D721Med (cell line): ENCODE data around the gene KCNJ9.

Experiments used
- DNase-seq: peaks from one replicate; pipeline ENCODE4 v3.0.0; 2011; ENCODE audit warnings: low spot score; ENCODE audit not compliant: insufficient read length
- FAIRE-seq: peaks from 2 replicates; lab custom pipeline; 2011; peaks lifted over from hg19 to GRCh38; lab: Jason Lieb, UNC
- TF ChIP-seq, protein P1 (sequence below): IDR thresholded peaks from 2 replicates; pipeline ENCODE4 v1.5.1; 2012; ENCODE audit warnings: mild to moderate bottlenecking, control low read depth; ENCODE audit not compliant: insufficient read depth; ENCODE audit errors: missing control alignments

Gene KCNJ9

DNA sequence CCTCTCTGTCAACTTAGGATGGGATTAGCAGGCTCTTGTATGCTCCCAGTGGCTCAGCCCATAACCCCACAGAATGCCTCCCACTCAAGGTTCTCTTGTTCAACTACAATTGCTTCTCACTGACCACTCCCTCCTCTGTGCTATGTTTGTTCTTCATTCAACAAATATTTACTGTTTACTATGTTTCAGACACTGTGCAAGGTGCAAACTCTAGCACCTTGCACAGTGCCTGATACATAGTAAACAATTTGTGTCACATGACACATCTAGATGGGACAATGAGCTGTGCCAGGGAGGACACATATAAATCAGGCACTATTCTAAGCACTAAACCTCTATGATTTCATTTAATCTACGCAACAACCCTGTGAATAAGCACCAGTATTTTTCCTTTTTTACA, 49.6 kb downstream of the KCNJ9 start:
- DNase-seq, result no peak
- TF ChIP-seq, protein P1, sequence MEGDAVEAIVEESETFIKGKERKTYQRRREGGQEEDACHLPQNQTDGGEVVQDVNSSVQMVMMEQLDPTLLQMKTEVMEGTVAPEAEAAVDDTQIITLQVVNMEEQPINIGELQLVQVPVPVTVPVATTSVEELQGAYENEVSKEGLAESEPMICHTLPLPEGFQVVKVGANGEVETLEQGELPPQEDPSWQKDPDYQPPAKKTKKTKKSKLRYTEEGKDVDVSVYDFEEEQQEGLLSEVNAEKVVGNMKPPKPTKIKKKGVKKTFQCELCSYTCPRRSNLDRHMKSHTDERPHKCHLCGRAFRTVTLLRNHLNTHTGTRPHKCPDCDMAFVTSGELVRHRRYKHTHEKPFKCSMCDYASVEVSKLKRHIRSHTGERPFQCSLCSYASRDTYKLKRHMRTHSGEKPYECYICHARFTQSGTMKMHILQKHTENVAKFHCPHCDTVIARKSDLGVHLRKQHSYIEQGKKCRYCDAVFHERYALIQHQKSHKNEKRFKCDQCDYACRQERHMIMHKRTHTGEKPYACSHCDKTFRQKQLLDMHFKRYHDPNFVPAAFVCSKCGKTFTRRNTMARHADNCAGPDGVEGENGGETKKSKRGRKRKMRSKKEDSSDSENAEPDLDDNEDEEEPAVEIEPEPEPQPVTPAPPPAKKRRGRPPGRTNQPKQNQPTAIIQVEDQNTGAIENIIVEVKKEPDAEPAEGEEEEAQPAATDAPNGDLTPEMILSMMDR, result no peak
- no peak for FAIRE-seq

DNA sequence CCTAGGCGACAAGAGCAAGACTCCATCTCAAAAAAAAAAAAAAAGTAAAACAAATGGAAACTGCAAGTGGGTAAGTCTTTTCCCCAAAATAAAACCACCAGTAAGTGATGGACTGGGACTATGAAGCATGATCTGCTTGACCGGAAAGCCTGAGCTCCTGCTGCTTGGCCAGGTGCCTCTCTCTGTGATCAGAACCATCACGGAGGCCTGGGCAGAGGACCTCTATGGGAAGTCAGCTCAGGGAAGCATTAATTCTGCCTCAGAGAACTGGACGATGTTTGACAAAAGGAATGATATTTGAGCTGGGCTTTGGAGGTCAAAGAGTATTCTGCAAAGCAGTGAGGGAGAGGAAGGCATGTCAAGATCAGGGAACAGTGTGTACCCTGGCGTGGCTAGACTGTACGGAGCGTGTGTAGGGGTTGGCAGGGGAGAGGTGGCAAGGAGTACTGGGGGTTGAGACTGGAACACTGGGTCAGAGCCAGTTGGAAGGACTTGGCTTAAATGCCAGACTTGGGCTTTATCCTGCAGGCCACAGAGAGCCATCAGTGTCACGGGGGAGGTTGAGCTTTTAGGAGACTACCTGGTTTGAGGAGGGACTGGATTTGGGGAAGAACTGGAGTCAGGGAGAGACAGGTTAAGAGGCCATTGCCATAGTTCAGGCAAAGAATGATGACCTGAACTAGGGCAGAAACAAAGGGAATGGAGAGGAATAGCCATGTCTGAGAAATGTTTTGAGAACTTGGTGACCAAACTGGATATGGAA, 50.6 kb downstream of the KCNJ9 start:
- TF ChIP-seq, protein P1, result no peak
- no peak for FAIRE-seq

DNA sequence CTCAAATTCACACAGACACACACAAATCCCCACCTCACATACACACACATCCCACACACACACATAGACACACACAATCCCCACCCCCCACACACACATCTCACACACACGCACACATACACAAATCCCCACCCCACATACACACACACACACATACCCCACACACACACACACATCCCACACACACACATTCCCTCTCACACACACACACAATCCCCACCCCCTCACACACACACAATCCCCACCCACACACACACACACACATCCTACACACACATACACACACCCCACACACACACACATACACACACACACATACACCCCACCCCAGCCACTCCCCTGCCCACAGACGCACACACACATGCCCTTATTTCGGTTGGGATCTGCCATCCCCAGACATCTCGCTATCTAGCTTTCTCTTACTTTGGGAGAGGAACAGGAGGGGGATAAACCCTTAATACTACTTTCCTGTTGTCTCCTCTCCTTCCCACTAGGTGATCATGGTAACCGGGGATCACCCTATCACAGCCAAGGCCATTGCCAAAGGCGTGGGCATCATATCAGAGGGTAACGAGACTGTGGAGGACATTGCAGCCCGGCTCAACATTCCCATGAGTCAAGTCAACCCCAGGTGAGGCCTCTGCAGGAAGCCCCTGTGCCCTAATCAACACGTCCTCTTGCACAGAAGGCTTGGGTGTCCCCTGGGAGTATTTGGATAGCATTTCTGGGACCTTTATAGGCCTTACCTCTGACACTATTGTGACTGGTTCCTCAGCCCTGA, 52.8 kb downstream of the KCNJ9 start:
- no peak for FAIRE-seq
- TF ChIP-seq, protein P1, result no peak
- DNase-seq, result no peak

More for the DNA sequence above, 50.6 kb downstream of the KCNJ9 start:
- DNase-seq, result no peak

DNA sequence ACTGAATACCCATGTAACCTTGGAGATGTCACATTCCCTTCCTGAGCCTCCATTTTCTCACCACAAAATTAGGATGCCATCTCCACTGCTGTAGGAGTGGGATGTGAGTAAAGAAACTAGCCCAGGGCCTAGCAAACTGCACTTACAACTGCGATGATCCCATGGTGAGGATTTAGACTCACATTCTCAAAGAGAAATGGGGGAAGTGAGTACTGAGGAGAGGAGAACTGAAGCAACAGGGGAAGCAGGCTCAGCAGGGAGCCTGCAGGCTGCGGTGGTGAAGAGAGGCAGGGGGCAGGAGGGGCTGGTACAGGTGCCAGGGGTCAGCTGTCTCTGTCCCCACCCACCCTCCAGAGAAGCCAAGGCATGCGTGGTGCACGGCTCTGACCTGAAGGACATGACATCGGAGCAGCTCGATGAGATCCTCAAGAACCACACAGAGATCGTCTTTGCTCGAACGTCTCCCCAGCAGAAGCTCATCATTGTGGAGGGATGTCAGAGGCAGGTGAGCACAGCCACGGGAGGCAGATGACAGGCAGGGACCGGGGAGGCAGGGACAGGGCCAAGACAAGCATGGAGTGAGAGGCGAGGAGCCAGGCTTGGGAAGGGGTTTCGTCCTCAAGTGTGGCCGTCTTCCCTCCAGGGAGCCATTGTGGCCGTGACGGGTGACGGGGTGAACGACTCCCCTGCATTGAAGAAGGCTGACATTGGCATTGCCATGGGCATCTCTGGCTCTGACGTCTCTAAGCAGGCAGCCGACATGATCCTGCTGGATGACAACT, 53.6 kb downstream of the KCNJ9 start:
- DNase-seq, result no peak
- no peak for FAIRE-seq
- TF ChIP-seq, protein P1, result no peak

DNA sequence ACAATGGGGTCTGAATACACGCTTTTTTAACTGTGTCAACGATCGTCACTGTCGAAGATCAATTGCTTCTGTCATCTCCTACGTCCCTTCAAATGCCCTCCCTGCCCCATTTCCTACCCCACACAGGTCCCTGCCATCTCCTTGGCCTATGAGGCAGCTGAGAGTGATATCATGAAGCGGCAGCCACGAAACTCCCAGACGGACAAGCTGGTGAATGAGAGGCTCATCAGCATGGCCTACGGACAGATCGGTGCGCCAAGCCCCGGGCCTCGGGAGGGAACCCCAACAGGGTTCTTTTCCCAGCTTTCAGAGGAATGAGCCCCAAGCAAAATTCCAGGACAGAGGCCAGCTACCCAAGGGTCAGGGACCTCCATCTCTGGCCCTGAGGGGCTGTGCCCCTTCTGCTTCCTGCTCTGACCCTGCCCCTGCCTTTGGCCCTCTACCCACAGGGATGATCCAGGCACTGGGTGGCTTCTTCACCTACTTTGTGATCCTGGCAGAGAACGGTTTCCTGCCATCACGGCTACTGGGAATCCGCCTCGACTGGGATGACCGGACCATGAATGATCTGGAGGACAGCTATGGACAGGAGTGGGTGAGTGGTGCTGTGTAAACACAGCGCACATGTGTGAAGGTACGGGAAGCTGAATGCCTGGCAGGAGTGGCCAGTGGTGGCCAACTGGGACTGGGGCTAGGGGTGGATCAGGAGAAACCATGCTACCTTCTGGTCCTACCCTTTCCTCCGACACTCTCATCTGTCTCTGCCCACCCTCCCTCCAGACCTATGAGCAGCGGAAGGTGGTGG, 55.0 kb downstream of the KCNJ9 start:
- no peak for FAIRE-seq
- DNase-seq, result no peak
- TF ChIP-seq, protein P1, result no peak

DNA sequence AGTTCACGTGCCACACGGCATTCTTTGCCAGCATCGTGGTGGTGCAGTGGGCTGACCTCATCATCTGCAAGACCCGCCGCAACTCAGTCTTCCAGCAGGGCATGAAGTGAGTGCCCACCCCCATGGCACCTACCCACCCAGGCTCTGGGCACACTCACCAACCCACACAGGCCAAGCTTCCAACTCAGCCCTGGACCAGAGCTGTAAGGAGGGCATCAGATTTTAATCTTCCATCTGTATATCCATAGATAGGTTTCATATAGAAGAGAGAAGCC, 55.5 kb downstream of the KCNJ9 start:
- DNase-seq, result no peak
- TF ChIP-seq, protein P1, result no peak
- no peak for FAIRE-seq
